ACHN (cell line): ENCODE data around the gene SMC6.

Experiments
- DNase-seq: peaks from one replicate; pipeline ENCODE4 v3.0.0-alpha.2; 2015
- in situ Hi-C: cut with HindIII; loops from 2 replicates; pipeline ENCODE4 v1.10.0; 2017; ENCODE audit warnings: low sequenced_read_pairs, low pct_ligation_motif_present, low pct_unique_long_range_greater_than_20kb

Gene SMC6

GRCh38 chr2:17664534-17664933 lies 89.1 kb downstream of the SMC6 start:
- in situ Hi-C loops, result no loop called here

GRCh38 chr2:17662723-17663122 lies 90.9 kb downstream of the SMC6 start:
- DNase-seq, result no peak
- in situ Hi-C loops, result no loop called here

More at GRCh38 chr2:17664534-17664933, 89.1 kb downstream of the SMC6 start:
- DNase-seq, result no peak

- DNase-seq, result no peak
- in situ Hi-C loops, result no loop called here
Observed at GRCh38 chr2:17661460-17661859, 92.2 kb downstream of the SMC6 start.

GRCh38 chr2:17660219-17660618 lies 93.4 kb downstream of the SMC6 start:
- no peak for DNase-seq
- in situ Hi-C loops, result no loop called here

GRCh38 chr2:17658251-17658843 lies 95.3 kb downstream of the SMC6 start:
- DNase-seq, result no peak
- in situ Hi-C loops, result no loop called here

- no peak for DNase-seq
- in situ Hi-C loops, result no loop called here
Observed at GRCh38 chr2:17657759-17658158, 95.9 kb downstream of the SMC6 start.

GRCh38 chr2:17652681-17653394 lies 100.8 kb downstream of the SMC6 start:
- no peak for DNase-seq
- in situ Hi-C loops, result no loop called here

- in situ Hi-C loops, result no loop called here
- DNase-seq, result no peak
Observed at GRCh38 chr2:17649026-17649425, 104.6 kb downstream of the SMC6 start.

GRCh38 chr2:17648581-17648980 lies 105.0 kb downstream of the SMC6 start:
- in situ Hi-C loops, result no loop called here
- DNase-seq, result no peak

GRCh38 chr2:17646838-17647701 lies 106.5 kb downstream of the SMC6 start:
- in situ Hi-C loops, result no loop called here
- DNase-seq, result no peak

- in situ Hi-C loops, result no loop called here
Observed at GRCh38 chr2:17646081-17646554, 107.5 kb downstream of the SMC6 start.

GRCh38 chr2:17644997-17645720 lies 108.5 kb downstream of the SMC6 start:
- in situ Hi-C loops, result no loop called here
- no peak for DNase-seq

More at GRCh38 chr2:17646081-17646554, 107.5 kb downstream of the SMC6 start:
- DNase-seq, result peak; percentile 78

GRCh38 chr2:17643031-17643615 lies 110.5 kb downstream of the SMC6 start:
- in situ Hi-C loops, result no loop called here
- DNase-seq, result peak; percentile 86

GRCh38 chr2:17640406-17640805 lies 113.2 kb downstream of the SMC6 start:
- in situ Hi-C loops, result no loop called here
- DNase-seq, result no peak

GRCh38 chr2:17638196-17638743 lies 115.3 kb downstream of the SMC6 start:
- no peak for DNase-seq
- in situ Hi-C loops, result no loop called here

GRCh38 chr2:17637131-17637906 lies 116.3 kb downstream of the SMC6 start:
- in situ Hi-C loops, result no loop called here

GRCh38 chr2:17636257-17636656 lies 117.4 kb downstream of the SMC6 start:
- in situ Hi-C loops, result no loop called here

More at GRCh38 chr2:17637131-17637906, 116.3 kb downstream of the SMC6 start:
- DNase-seq, result no peak

More at GRCh38 chr2:17636257-17636656, 117.4 kb downstream of the SMC6 start:
- no peak for DNase-seq
